Superior temporal gyrus (tissue), 1 donor: ENCODE data around the gene PTGDS.
"Not testable (repeated sequence)": the region's sequence is repeated elsewhere in the genome, so short reads cannot be mapped to it uniquely, and the experiment has no call there.

Experiments
- DNase-seq: peaks from one replicate; pipeline ENCODE4 v3.0.0-alpha.2; 2016; ENCODE audit errors: extremely low spot score

PTGDS gene

GRCh38 chr9:136990242-136990911, 13.1 kb downstream of the PTGDS start:
- no peak for DNase-seq

GRCh38 chr9:136991993-136992818, 14.9 kb downstream of the PTGDS start, which contains the start of gene PAXX:
Gene PAXX, plus strand, starts transcription at chr9:136992422. Its CDS starts 22 bp downstream, at chr9:136992444.
- peak; percentile 82 for DNase-seq

- DNase-seq: no peak
Observed at GRCh38 chr9:136992819-136993369, 15.6 kb downstream of the PTGDS start.

- DNase-seq: no peak
Observed at GRCh38 chr9:136994180-136994887, 17.0 kb downstream of the PTGDS start.

GRCh38 chr9:136994888-136995230, 17.6 kb downstream of the PTGDS start:
- DNase-seq: no peak

GRCh38 chr9:136995362-136995761, 18.1 kb downstream of the PTGDS start:
- DNase-seq: no peak

- DNase-seq: no peak
Observed at GRCh38 chr9:136995772-136996311, 18.5 kb downstream of the PTGDS start.

- no peak for DNase-seq
Observed at GRCh38 chr9:136996361-136997292, 19.3 kb downstream of the PTGDS start, which contains the start of gene CLIC3. Gene CLIC3, minus strand, starts transcription at chr9:136996568. Its CDS starts 25 bp downstream, at chr9:136996543.

GRCh38 chr9:136997371-136997770, 20.1 kb downstream of the PTGDS start:
- no peak for DNase-seq

- no peak for DNase-seq
Observed at GRCh38 chr9:136997830-136998234, 20.5 kb downstream of the PTGDS start.

GRCh38 chr9:137000177-137000930, 23.1 kb downstream of the PTGDS start:
- no peak for DNase-seq

- no peak for DNase-seq
Observed at GRCh38 chr9:137001857-137002645, 24.7 kb downstream of the PTGDS start.

GRCh38 chr9:137002646-137003041, 25.3 kb downstream of the PTGDS start:
- no peak for DNase-seq

- not testable (repeated sequence) for DNase-seq
Observed at GRCh38 chr9:137004285-137004684, 27.0 kb downstream of the PTGDS start.

- DNase-seq: no peak
Observed at GRCh38 chr9:137006116-137007003, 29.1 kb downstream of the PTGDS start.

- no peak for DNase-seq
Observed at GRCh38 chr9:137007108-137007815, 30.0 kb downstream of the PTGDS start.

GRCh38 chr9:137007816-137008270, 30.5 kb downstream of the PTGDS start:
- DNase-seq: no peak
